Fibroblast of skin of left quadriceps (primary cell): ENCODE measurements around the gene KLKB1.

Experiments used
- DNase-seq, 2 experiments: peaks; one replicate each; pipeline ENCODE4 v3.0.0-alpha.2; 2013; ENCODE audit warnings: low read depth in 2 of 2

Gene KLKB1

GRCh38 chr4:186227221-186227620 is at the start of gene KLKB1:
TSS of gene KLKB1 (plus strand) at chr4:186227507. CDS start at chr4:186228196, 689 bp downstream.
- no peak for DNase-seq

- no peak for DNase-seq
Measured at GRCh38 chr4:186188107-186188506, 39.2 kb upstream of the KLKB1 start.

- DNase-seq = no peak
Measured at GRCh38 chr4:186189656-186190055, 37.7 kb upstream of the KLKB1 start.

- no peak for DNase-seq
Measured at GRCh38 chr4:186190581-186191199, 36.6 kb upstream of the KLKB1 start.

- DNase-seq = peak; percentile 36 to 47
Measured at GRCh38 chr4:186191200-186192065, 35.9 kb upstream of the KLKB1 start, which contains the start of gene CYP4V2. TSS of gene CYP4V2 (plus strand) at chr4:186191567. CDS start at chr4:186191824, 257 bp downstream.

GRCh38 chr4:186192066-186192612 is 35.2 kb upstream of the KLKB1 start:
- DNase-seq = no peak

- no peak for DNase-seq
Measured at GRCh38 chr4:186193851-186194250, 33.5 kb upstream of the KLKB1 start.

GRCh38 chr4:186196063-186196462 is 31.2 kb upstream of the KLKB1 start:
- DNase-seq = no peak

- no peak for DNase-seq
Measured at GRCh38 chr4:186200516-186200915, 26.8 kb upstream of the KLKB1 start.

GRCh38 chr4:186201010-186201409 is 26.3 kb upstream of the KLKB1 start:
- no peak for DNase-seq

GRCh38 chr4:186201535-186202230 is 25.6 kb upstream of the KLKB1 start:
- no peak for DNase-seq

GRCh38 chr4:186202490-186203140 is 24.7 kb upstream of the KLKB1 start:
- no peak for DNase-seq

GRCh38 chr4:186203406-186203805 is 23.9 kb upstream of the KLKB1 start:
- no peak for DNase-seq

- DNase-seq = peak in 1 of 2 experiments; percentile 22
Measured at GRCh38 chr4:186204103-186204559, 23.2 kb upstream of the KLKB1 start.

GRCh38 chr4:186204686-186205085 is 22.6 kb upstream of the KLKB1 start:
- no peak for DNase-seq

- DNase-seq = no peak
Measured at GRCh38 chr4:186205156-186205555, 22.2 kb upstream of the KLKB1 start.

- DNase-seq = peak; percentile 18 to 20
Measured at GRCh38 chr4:186216465-186217024, 10.8 kb upstream of the KLKB1 start.

- no peak for DNase-seq
Measured at GRCh38 chr4:186217733-186218293, 9.5 kb upstream of the KLKB1 start.

GRCh38 chr4:186221624-186222023 is 5.7 kb upstream of the KLKB1 start:
- no peak for DNase-seq

- DNase-seq = no peak
Measured at GRCh38 chr4:186225848-186226247, 1.5 kb upstream of the KLKB1 start.
